ENCODE data around the gene ZXDA.

Gene ZXDA

GRCh38 chrX:57904176-57904880, 5.9 kb downstream of the ZXDA start:
- TF ChIP-seq, protein P1, sequence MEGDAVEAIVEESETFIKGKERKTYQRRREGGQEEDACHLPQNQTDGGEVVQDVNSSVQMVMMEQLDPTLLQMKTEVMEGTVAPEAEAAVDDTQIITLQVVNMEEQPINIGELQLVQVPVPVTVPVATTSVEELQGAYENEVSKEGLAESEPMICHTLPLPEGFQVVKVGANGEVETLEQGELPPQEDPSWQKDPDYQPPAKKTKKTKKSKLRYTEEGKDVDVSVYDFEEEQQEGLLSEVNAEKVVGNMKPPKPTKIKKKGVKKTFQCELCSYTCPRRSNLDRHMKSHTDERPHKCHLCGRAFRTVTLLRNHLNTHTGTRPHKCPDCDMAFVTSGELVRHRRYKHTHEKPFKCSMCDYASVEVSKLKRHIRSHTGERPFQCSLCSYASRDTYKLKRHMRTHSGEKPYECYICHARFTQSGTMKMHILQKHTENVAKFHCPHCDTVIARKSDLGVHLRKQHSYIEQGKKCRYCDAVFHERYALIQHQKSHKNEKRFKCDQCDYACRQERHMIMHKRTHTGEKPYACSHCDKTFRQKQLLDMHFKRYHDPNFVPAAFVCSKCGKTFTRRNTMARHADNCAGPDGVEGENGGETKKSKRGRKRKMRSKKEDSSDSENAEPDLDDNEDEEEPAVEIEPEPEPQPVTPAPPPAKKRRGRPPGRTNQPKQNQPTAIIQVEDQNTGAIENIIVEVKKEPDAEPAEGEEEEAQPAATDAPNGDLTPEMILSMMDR (IDR thresholded peaks at IDR 0.05; ENCODE audit: control insufficient read depth, extremely low read depth, insufficient read depth), result no peak
- no peak overlapping the region for H3K4me3 ChIP-seq (ENCODE audit: low read depth, low read length)
- DNase-seq (ENCODE audit: low read depth), result no peak

DNA sequence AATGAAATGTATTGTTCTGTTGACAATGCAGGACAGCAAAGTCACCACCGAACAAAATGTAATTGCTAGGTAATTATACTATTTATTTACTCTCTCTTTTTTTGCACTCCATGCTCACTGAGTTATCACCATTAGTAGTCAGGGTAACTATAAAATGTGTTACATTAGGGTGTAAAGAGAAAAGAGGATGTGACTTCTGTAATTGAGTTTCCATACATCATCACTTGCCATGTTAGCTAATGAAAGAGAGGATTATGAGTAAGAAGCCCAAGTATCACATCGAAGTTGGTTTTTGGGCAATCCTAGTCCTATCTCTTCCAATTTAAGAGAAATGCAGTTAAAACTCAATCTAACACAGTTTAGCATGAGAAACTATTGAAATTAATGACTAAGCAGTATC, 7.6 kb downstream of the ZXDA start:
- DNase-seq (ENCODE audit: low read depth), result no peak
- H3K4me3 ChIP-seq (ENCODE audit: low read depth, low read length), result no peak overlapping the region
- TF ChIP-seq, protein P1 (IDR thresholded peaks at IDR 0.05; ENCODE audit: control insufficient read depth, extremely low read depth, insufficient read depth), result no peak

DNA sequence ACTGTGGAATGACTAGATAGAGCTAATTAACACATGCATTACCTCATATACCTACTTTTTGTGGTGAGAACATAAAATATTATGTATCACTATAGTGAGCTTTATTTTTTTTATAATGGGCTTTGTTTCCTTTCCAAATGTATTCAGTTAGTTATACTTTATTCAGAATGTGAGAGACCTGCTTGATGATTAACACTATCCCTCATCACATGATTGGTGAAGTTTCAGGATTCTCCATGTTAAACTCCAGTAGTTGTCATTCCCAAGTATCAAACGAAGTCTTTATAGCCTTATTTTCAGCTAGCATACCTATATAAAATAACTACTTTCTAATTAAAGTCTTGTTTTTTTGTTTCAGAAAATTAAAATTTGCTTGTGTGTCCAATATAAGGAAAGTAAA, 8.8 kb downstream of the ZXDA start:
- no peak for DNase-seq (ENCODE audit: low read depth)

DNA sequence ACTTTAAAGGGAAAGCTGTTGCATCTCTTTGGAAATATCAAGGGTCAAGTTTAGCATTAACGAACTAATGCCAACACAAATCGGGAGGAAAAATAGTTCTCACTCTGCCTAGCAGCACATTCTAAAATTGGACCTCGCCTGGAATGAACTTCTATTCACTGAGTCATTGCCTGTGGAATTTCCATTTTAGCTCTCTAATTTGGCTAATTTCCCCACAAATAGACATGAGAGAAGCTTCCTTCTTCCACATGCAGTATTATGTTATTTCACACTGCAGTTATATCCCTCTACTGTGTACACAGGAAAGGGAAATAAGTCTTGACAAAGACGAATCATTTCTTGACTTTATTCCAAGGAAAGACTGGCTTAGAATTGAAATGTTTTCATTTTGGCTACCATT, 9.3 kb downstream of the ZXDA start:
- DNase-seq (ENCODE audit: low read depth), result no peak

More for the DNA sequence above, 8.8 kb downstream of the ZXDA start:
- no peak overlapping the region for H3K4me3 ChIP-seq (ENCODE audit: low read depth, low read length)
- TF ChIP-seq, protein P1 (IDR thresholded peaks at IDR 0.05; ENCODE audit: control insufficient read depth, extremely low read depth, insufficient read depth), result no peak

DNA sequence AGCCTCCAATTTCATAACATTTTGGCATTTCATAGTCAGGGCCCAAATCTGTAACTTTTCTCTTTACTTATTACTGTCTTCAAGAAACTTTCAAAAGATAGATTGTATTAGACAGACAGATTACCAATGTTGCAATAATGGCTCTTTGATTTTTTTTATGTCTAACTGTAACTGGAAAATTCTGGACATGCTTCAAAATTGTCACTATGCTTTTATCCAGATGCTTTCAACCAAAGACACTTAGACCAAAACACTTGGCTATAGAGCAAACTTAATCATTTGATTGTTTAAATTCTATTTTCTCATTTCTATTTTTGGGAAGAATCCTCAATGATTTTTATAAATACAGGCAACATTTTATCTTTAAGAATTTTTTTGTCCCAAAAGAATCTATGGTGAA, 10.4 kb downstream of the ZXDA start:
- H3K4me3 ChIP-seq (ENCODE audit: low read depth, low read length), result no peak overlapping the region
- TF ChIP-seq, protein P1 (IDR thresholded peaks at IDR 0.05; ENCODE audit: control insufficient read depth, extremely low read depth, insufficient read depth), result no peak
- no peak for DNase-seq (ENCODE audit: low read depth)

More for the DNA sequence above, 9.3 kb downstream of the ZXDA start:
- no peak overlapping the region for H3K4me3 ChIP-seq (ENCODE audit: low read depth, low read length)
- TF ChIP-seq, protein P1 (IDR thresholded peaks at IDR 0.05; ENCODE audit: control insufficient read depth, extremely low read depth, insufficient read depth), result no peak

- DNase-seq (ENCODE audit: low read depth), result no peak
- TF ChIP-seq, protein P1 (IDR thresholded peaks at IDR 0.05; ENCODE audit: control insufficient read depth, extremely low read depth, insufficient read depth), result no peak
- no peak overlapping the region for H3K4me3 ChIP-seq (ENCODE audit: low read depth, low read length)
Observed at GRCh38 chrX:57899064-57899463, 11.2 kb downstream of the ZXDA start.

DNA sequence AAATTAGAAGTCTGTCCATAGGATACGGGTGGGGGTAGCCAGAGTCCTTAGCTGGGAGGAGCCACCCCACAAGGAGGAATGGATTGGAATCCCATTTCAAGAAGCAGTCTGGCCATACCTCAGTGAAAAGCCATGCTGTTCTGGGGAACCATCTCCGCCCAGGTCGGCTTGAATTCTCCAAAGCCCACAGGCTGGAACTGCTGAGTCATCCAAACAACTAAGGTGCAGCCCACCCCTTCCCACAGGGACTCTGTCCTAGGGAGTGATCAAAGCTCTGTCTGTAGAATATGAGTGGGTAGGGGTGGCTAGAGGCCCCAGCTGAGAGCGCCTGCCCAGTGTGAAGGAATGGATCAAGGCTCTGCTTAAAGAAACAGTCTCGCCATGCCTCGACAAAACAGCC, 38.8 kb downstream of the ZXDA start:
- H3K4me3 ChIP-seq (ENCODE audit: low read depth, low read length), result no peak overlapping the region
- TF ChIP-seq, protein P1 (IDR thresholded peaks at IDR 0.05; ENCODE audit: control insufficient read depth, extremely low read depth, insufficient read depth), result no peak
- DNase-seq (ENCODE audit: low read depth), result no peak

All from LNCaP clone FGC (cell line).